AG10803 (cell line): ENCODE measurements around the gene CDHR1.

Experiments used
- DNase-seq: peaks from one replicate; pipeline ENCODE4 v3.0.0; 2010; ENCODE audit warnings: low read depth
- H3K4me3 ChIP-seq: 2 replicates; pipeline ENCODE4 v1.5.1; 2011; ENCODE audit warnings: mild to moderate bottlenecking, low read length, control low read depth
- CTCF ChIP-seq: conservative IDR thresholded peaks from 2 replicates; pipeline ENCODE4 v1.5.1; 2011; ENCODE audit warnings: mild to moderate bottlenecking, low read length, control low read depth, inconsistent platforms

The CDHR1 gene

GRCh38 chr10:84264611-84265141 is 70.3 kb downstream of the CDHR1 start:
- TF ChIP-seq CTCF, result peak; percentile 95
- H3K4me3 ChIP-seq, result no peak overlapping the region
- DNase-seq, result peak; percentile 50

- TF ChIP-seq CTCF, result no peak
- DNase-seq, result peak; percentile 19
- no peak overlapping the region for H3K4me3 ChIP-seq
These were observed 71.1 kb downstream of the CDHR1 start for GRCh38 chr10:84265418-84265817.

GRCh38 chr10:84267503-84268126 is 73.3 kb downstream of the CDHR1 start:
- peak; percentile 48 for DNase-seq
- no peak overlapping the region for H3K4me3 ChIP-seq
- TF ChIP-seq CTCF, result peak; percentile 74

GRCh38 chr10:84269162-84269561 is 74.8 kb downstream of the CDHR1 start:
- DNase-seq, result no peak
- TF ChIP-seq CTCF, result no peak
- H3K4me3 ChIP-seq, result no peak overlapping the region
